NCI-H1436 treated with DMSO at 0.1 percent for 48 hours (cell line): ENCODE results near the gene INPPL1.
"Not testable (repeated sequence)": the region's sequence is repeated elsewhere in the genome, so short reads cannot be mapped to it uniquely, and the experiment has no call there.

Experiments used
- DNase-seq: peaks from one replicate; lab custom pipeline; 2025; lab: John Stamatoyannopoulos, UW

INPPL1 gene

GRCh38 chr11:72224564-72225410 is at the start of gene INPPL1:
TSS of gene INPPL1 (plus strand) at chr11:72224767. CDS start at chr11:72224985, 218 bp downstream.
- no peak for DNase-seq

- DNase-seq: no peak
Observed at GRCh38 chr11:72177656-72178055, 46.9 kb upstream of the INPPL1 start.

GRCh38 chr11:72179049-72179803 is 45.3 kb upstream of the INPPL1 start:
- DNase-seq: no peak

- no peak for DNase-seq
Observed at GRCh38 chr11:72179804-72180396, 44.7 kb upstream of the INPPL1 start.

- DNase-seq: not testable (repeated sequence)
Observed at GRCh38 chr11:72180892-72181552, 43.5 kb upstream of the INPPL1 start.

GRCh38 chr11:72181553-72181958 is 43.0 kb upstream of the INPPL1 start:
- not testable (repeated sequence) for DNase-seq

GRCh38 chr11:72188267-72188666 is 36.3 kb upstream of the INPPL1 start:
- DNase-seq: no peak

- no peak for DNase-seq
Observed at GRCh38 chr11:72189455-72190250, 34.9 kb upstream of the INPPL1 start.

- DNase-seq: no peak
Observed at GRCh38 chr11:72190631-72191071, 33.9 kb upstream of the INPPL1 start.

GRCh38 chr11:72191961-72192381 is 32.6 kb upstream of the INPPL1 start, which contains the start of gene FOLR1:
TSS of gene FOLR1 (plus strand) at chr11:72192140. CDS start at chr11:72192174, 34 bp downstream.
- DNase-seq: no peak

GRCh38 chr11:72195518-72196270 is 28.9 kb upstream of the INPPL1 start:
- DNase-seq: no peak

GRCh38 chr11:72201445-72201844 is 23.1 kb upstream of the INPPL1 start:
- DNase-seq: not testable (repeated sequence)

GRCh38 chr11:72202571-72202970 is 22.0 kb upstream of the INPPL1 start:
- DNase-seq: no peak

GRCh38 chr11:72203163-72203562 is 21.4 kb upstream of the INPPL1 start:
- no peak for DNase-seq

GRCh38 chr11:72204886-72205285 is 19.7 kb upstream of the INPPL1 start:
- DNase-seq: no peak

GRCh38 chr11:72206794-72207193 is 17.8 kb upstream of the INPPL1 start:
- not testable (repeated sequence) for DNase-seq

GRCh38 chr11:72208281-72208680 is 16.3 kb upstream of the INPPL1 start:
- no peak for DNase-seq

- DNase-seq: no peak
Observed at GRCh38 chr11:72209101-72209500, 15.5 kb upstream of the INPPL1 start.

GRCh38 chr11:72216638-72217037 is 7.9 kb upstream of the INPPL1 start, which contains the start of gene FOLR2:
TSS of gene FOLR2 (plus strand) at chr11:72216794. CDS start at chr11:72218585, 1,791 bp downstream.
- DNase-seq: no peak

GRCh38 chr11:72217841-72218240 is 6.7 kb upstream of the INPPL1 start:
- DNase-seq: no peak
